Trophoblast cell (in vitro differentiated cells and primary cell): ENCODE data around the gene ARID5A.

Experiments
- DNase-seq, 2 donors: peaks; one replicate each; pipeline ENCODE4 v3.0.0-alpha.2; 2016
- H2AFZ ChIP-seq: 2 replicates; pipeline ENCODE4 v1.6.1; 2013; ENCODE audit warnings: low read length, moderate library complexity, mild to moderate bottlenecking; ENCODE audit not compliant: insufficient read depth, poor library complexity
- H2AK5ac ChIP-seq: 2 replicates; pipeline ENCODE4 v1.6.1; 2013; ENCODE audit warnings: mild to moderate bottlenecking, low read length
- H2BK120ac ChIP-seq: 2 replicates; pipeline ENCODE4 v1.6.1; 2013; ENCODE audit warnings: low read length, mild to moderate bottlenecking, moderate library complexity; ENCODE audit not compliant: insufficient read depth, poor library complexity
- H2BK12ac ChIP-seq: 2 replicates; pipeline ENCODE4 v1.6.1; 2013; ENCODE audit warnings: mild to moderate bottlenecking, low read length, moderate library complexity
- H2BK5ac ChIP-seq: 2 replicates; pipeline ENCODE4 v1.6.1; 2013; ENCODE audit warnings: low read length, low read depth, moderate library complexity, mild to moderate bottlenecking; ENCODE audit not compliant: poor library complexity
- H3K14ac ChIP-seq: 2 replicates; pipeline ENCODE4 v1.6.1; 2013; ENCODE audit warnings: mild to moderate bottlenecking, low read length
- H3K18ac ChIP-seq: 2 replicates; pipeline ENCODE4 v1.6.1; 2013; ENCODE audit warnings: mild to moderate bottlenecking, low read length
- H3K23ac ChIP-seq: 2 replicates; pipeline ENCODE4 v1.6.1; 2013; ENCODE audit warnings: low read length
- H3K27ac ChIP-seq: 2 replicates; pipeline ENCODE4 v1.5.1; 2013; ENCODE audit warnings: low read depth, mild to moderate bottlenecking, inconsistent platforms, low read length, moderate library complexity
- H3K27me3 ChIP-seq: 2 replicates; pipeline ENCODE4 v1.6.1; 2013; ENCODE audit warnings: inconsistent platforms, mild to moderate bottlenecking, low read length, moderate library complexity; ENCODE audit not compliant: insufficient read depth
- H3K36me3 ChIP-seq, 2 experiments: 1 replicate in 1 of 2; 2 replicates in 1 of 2; pipeline ENCODE4 v1.6.1; 2013; ENCODE audit warnings: low read length in 2 of 2, mild to moderate bottlenecking in 2 of 2, moderate library complexity in 1 of 2; ENCODE audit not compliant: insufficient read depth in 2 of 2, control insufficient read depth in 1 of 2
- H3K4ac ChIP-seq: 2 replicates; pipeline ENCODE4 v1.6.1; 2013; ENCODE audit warnings: low read depth, mild to moderate bottlenecking, low read length, moderate library complexity
- H3K4me1 ChIP-seq, 2 experiments: 1 replicate in 1 of 2; 2 replicates in 1 of 2; pipeline ENCODE4 v1.6.1; 2013; ENCODE audit warnings: low read length in 2 of 2, mild to moderate bottlenecking in 2 of 2, moderate library complexity in 1 of 2; ENCODE audit not compliant: insufficient read depth in 2 of 2, control insufficient read depth in 1 of 2
- H3K4me2 ChIP-seq: 2 replicates; pipeline ENCODE4 v1.6.1; 2013; ENCODE audit warnings: inconsistent platforms, mild to moderate bottlenecking, low read length, moderate library complexity
- H3K4me3 ChIP-seq: 2 replicates; pipeline ENCODE4 v1.5.1; 2013; ENCODE audit warnings: mild to moderate bottlenecking, low read depth, low read length, inconsistent platforms
- H3K79me1 ChIP-seq: one replicate; pipeline ENCODE4 v1.6.1; 2013; ENCODE audit warnings: low read length
- H3K79me2 ChIP-seq: 2 replicates; pipeline ENCODE4 v1.6.1; 2013; ENCODE audit warnings: low read length, mild to moderate bottlenecking; ENCODE audit not compliant: control insufficient read depth, insufficient read depth, poor library complexity
- H3K9ac ChIP-seq: 2 replicates; pipeline ENCODE4 v1.6.1; 2013; ENCODE audit warnings: mild to moderate bottlenecking, low read length
- H3K9me3 ChIP-seq: 2 replicates; pipeline ENCODE4 v1.6.1; 2013; ENCODE audit warnings: low read depth, mild to moderate bottlenecking, control low read depth, inconsistent platforms, low read length; ENCODE audit not compliant: insufficient read depth
- H4K12ac ChIP-seq: 2 replicates; pipeline ENCODE4 v1.6.1; 2013; ENCODE audit warnings: low read depth, mild to moderate bottlenecking, low read length, moderate library complexity
- H4K8ac ChIP-seq: 2 replicates; pipeline ENCODE4 v1.6.1; 2013; ENCODE audit warnings: low read depth, mild to moderate bottlenecking, low read length, moderate library complexity
- H4K91ac ChIP-seq: one replicate; pipeline ENCODE4 v1.6.1; 2013; ENCODE audit warnings: low read depth, mild to moderate bottlenecking, low read length, moderate library complexity
- WGBS: extraction: QIAGEN DNeasy Blood & Tissue Kit; methylation state at CpG from one replicate; pipeline ENCODE4 v1.1.7; 2013; ENCODE audit warnings: missing lambda C conversion rate; ENCODE audit not compliant: insufficient read length, insufficient coverage; ENCODE audit errors: extremely low coverage; 5-methylcytosine and 5-hydroxymethylcytosine counted together

Gene ARID5A

DNA sequence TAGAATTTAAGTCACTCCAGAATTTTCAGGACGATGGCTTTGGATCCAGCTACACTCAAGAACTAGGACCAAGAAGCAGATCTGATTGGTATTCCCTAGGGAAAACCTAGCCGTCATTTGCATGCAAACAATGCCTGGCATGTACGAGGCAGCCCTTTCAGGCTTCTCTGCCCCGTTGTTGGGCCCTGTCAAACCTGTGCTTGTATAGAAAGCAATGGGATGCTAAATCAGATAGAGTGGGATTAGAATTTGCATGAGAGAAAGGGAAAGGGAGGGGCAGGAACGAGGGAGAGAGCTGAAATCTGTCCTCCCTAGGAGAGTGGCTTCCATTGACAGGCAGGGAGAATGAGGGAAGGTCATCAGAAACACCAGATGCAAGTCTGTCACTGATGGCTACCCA is 28.6 kb downstream of the ARID5A start:
- H4K12ac ChIP-seq, result no peak overlapping the region
- no peak overlapping the region for H2AK5ac ChIP-seq
- no peak overlapping the region for H3K4me3 ChIP-seq
- H3K23ac ChIP-seq, result no peak overlapping the region
- no peak overlapping the region for H2BK5ac ChIP-seq
- H2BK12ac ChIP-seq, result no peak overlapping the region
- no peak overlapping the region for H4K8ac ChIP-seq
- H3K79me1 ChIP-seq, result no peaks in the 10 kb centered on the region
- H3K79me2 ChIP-seq, result no peaks in the 10 kb centered on the region
- H3K9me3 ChIP-seq, result no peaks in the 10 kb centered on the region
- H3K4me2 ChIP-seq, result no peak overlapping the region
- no peak overlapping the region for H4K91ac ChIP-seq
- no peak overlapping the region for H3K14ac ChIP-seq
- no peak overlapping the region for H2AFZ ChIP-seq
- H3K9ac ChIP-seq, result no peak overlapping the region
- no peaks in the 10 kb centered on the region for H3K4me1 ChIP-seq
- H3K4ac ChIP-seq, result no peak overlapping the region
- H3K27ac ChIP-seq, result no peak overlapping the region
- no CpG with 5 or more reads among the region's 5 CpGs for WGBS
- H2BK120ac ChIP-seq, result no peak overlapping the region
- no peak overlapping the region for H3K18ac ChIP-seq
- no peaks in the 10 kb centered on the region for H3K27me3 ChIP-seq
- DNase-seq, result peak in 1 of 2 donors; percentile 29
- no peaks in the 10 kb centered on the region for H3K36me3 ChIP-seq

DNA sequence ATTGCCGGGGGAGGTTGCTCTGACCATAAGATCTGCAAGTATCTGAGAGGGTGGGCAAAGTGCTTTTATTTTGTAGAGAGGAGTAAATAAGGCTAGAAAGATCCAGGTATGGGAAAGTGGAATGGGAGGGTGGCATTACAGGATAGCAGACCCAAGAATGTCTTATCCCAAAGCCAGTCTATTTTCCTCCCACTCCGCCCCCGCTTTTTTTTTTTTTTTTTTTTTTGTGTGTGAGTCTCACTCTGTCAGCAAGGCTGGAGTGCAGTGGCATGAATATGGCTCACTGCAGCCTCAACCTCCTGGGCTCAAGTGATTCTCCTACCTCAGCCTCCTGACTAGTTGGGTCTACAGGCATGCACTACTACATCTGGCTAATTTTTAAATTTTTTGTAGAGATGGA is 31.5 kb downstream of the ARID5A start:
- WGBS, result no CpG with 5 or more reads among the region's 3 CpGs
- no peaks in the 10 kb centered on the region for H3K4me1 ChIP-seq
- no peak overlapping the region for H4K8ac ChIP-seq
- no peak overlapping the region for H3K9ac ChIP-seq
- no peaks in the 10 kb centered on the region for H3K36me3 ChIP-seq
- no peak overlapping the region for H2AFZ ChIP-seq
- H3K27ac ChIP-seq, result no peak overlapping the region
- H3K27me3 ChIP-seq, result no peaks in the 10 kb centered on the region
- no peaks in the 10 kb centered on the region for H3K79me2 ChIP-seq
- H2AK5ac ChIP-seq, result no peak overlapping the region
- no peak overlapping the region for H2BK12ac ChIP-seq
- H3K9me3 ChIP-seq, result no peaks in the 10 kb centered on the region
- H3K14ac ChIP-seq, result no peak overlapping the region
- H4K12ac ChIP-seq, result no peak overlapping the region
- no peak overlapping the region for H3K23ac ChIP-seq
- no peak overlapping the region for H3K4me3 ChIP-seq
- no peak overlapping the region for H3K4me2 ChIP-seq
- no peak overlapping the region for H2BK5ac ChIP-seq
- H4K91ac ChIP-seq, result no peak overlapping the region
- H3K18ac ChIP-seq, result no peak overlapping the region
- H3K4ac ChIP-seq, result no peak overlapping the region
- no peaks in the 10 kb centered on the region for H3K79me1 ChIP-seq
- no peak overlapping the region for H2BK120ac ChIP-seq
- DNase-seq, result no peak

DNA sequence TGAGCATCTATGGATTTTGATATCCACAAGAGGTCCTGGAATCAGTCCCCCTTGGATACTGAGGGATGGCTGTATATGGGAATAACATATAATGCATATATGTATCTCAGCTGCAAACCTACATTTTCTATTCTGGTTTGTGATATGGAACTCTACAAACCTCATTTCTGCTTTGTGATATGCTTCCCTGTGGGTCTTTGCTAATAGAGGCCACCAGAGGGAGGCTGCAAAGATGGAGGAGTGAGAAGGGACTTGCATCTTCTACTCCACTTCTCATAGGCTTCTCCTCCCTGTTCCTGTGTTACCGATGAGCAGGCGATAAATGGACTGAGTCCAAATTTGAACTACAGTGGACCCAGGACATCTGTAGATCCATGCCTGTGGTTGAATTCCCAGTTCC is 37.8 kb downstream of the ARID5A start:
- H3K9me3 ChIP-seq, result no peaks in the 10 kb centered on the region
- H4K91ac ChIP-seq, result no peak overlapping the region
- H3K4me2 ChIP-seq, result no peak overlapping the region
- H2BK5ac ChIP-seq, result no peak overlapping the region
- no peak overlapping the region for H2BK12ac ChIP-seq
- H3K4ac ChIP-seq, result no peak overlapping the region
- H2AK5ac ChIP-seq, result no peak overlapping the region
- no peaks in the 10 kb centered on the region for H3K36me3 ChIP-seq
- H3K14ac ChIP-seq, result no peak overlapping the region
- no peak overlapping the region for H3K27ac ChIP-seq
- no peak overlapping the region for H2BK120ac ChIP-seq
- no CpG with 5 or more reads among the region's 2 CpGs for WGBS
- H2AFZ ChIP-seq, result no peak overlapping the region
- H3K79me2 ChIP-seq, result no peaks in the 10 kb centered on the region
- no peaks in the 10 kb centered on the region for H3K4me1 ChIP-seq
- no peak overlapping the region for H4K8ac ChIP-seq
- no peak overlapping the region for H4K12ac ChIP-seq
- no peak overlapping the region for H3K18ac ChIP-seq
- no peak overlapping the region for H3K9ac ChIP-seq
- H3K4me3 ChIP-seq, result no peak overlapping the region
- no peak overlapping the region for H3K23ac ChIP-seq
- no peaks in the 10 kb centered on the region for H3K79me1 ChIP-seq
- no peak for DNase-seq
- H3K27me3 ChIP-seq, result no peaks in the 10 kb centered on the region

DNA sequence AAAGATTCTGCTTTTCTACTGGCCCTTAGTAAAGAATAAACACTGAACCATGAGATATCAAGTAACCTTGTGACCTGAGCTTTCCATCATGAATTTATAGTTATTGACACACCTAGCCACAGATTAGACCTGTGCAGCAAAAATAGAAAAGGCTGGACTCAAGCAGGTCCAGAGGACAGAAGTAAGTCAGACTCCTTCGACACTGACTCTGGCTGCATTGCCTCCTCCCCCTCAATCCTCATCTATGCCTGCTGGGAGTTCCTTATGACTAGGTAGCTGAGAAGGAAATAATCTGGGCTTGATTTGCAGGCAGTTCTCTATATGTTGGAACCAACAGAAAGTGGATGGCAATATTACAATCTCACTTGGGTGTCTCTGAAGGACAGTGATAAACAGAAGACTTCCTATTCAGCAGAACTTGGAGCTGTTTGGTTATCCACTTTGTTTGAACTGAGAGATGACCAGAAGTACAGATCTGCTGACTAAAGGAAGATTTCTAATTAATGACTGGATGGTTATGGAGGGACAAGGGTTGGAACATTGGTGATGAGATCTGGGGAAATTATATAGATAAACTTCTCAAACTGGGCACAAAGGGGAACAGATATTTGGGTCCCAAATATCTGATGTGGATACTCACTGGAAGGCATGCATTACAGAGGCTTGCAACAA is 39.4 kb downstream of the ARID5A start:
- H3K4me1 ChIP-seq, result no peaks in the 10 kb centered on the region
- no peak overlapping the region for H3K9ac ChIP-seq
- H3K4me3 ChIP-seq, result no peak overlapping the region
- H2AFZ ChIP-seq, result no peak overlapping the region
- no peak overlapping the region for H3K23ac ChIP-seq
- H2BK12ac ChIP-seq, result no peak overlapping the region
- H4K91ac ChIP-seq, result no peak overlapping the region
- no peak overlapping the region for H3K18ac ChIP-seq
- DNase-seq, result no peak
- H2BK5ac ChIP-seq, result no peak overlapping the region
- H3K79me2 ChIP-seq, result no peaks in the 10 kb centered on the region
- H3K36me3 ChIP-seq, result no peaks in the 10 kb centered on the region
- H3K27me3 ChIP-seq, result no peaks in the 10 kb centered on the region
- no CpG with 5 or more reads among the region's 1 CpG for WGBS
- H3K79me1 ChIP-seq, result no peaks in the 10 kb centered on the region
- no peak overlapping the region for H2AK5ac ChIP-seq
- no peak overlapping the region for H3K4me2 ChIP-seq
- no peak overlapping the region for H4K8ac ChIP-seq
- no peak overlapping the region for H3K27ac ChIP-seq
- no peak overlapping the region for H4K12ac ChIP-seq
- no peaks in the 10 kb centered on the region for H3K9me3 ChIP-seq
- no peak overlapping the region for H3K4ac ChIP-seq
- no peak overlapping the region for H3K14ac ChIP-seq
- no peak overlapping the region for H2BK120ac ChIP-seq
